ENCODE data around the gene DLGAP3. TPM values are rescaled to one million over a fixed set of nuclear protein-coding genes. Genes with fewer than 3 reads are reported as not detected.

The DLGAP3 gene
- total RNA-seq, 1 experiment from 2014 or later, result 1.0 TPM

DNA sequence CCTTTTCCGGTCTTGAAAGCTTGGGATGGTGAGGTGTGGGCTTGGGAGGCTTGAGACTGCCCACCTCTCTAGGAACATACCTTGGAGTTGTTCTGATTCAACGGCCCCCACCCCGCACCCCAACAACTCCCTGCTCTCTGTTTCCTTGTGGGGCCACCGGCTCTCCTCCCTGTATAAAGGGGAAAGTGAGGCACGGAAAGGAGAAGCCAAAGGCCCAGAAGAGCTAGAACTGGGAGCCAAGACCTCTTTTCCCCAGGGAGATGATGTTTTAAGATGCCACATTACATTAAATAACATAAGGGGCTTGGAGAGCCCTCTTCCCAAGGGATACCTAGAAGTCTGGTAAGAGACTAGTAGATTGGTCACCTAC is 1.2 kb upstream of the DLGAP3 start:
- peaks cover 49% of the 10 kb centered on the region for H3K27me3 Mint-ChIP-seq (ENCODE audit: unreplicated experiment)
- DNase-seq, result no peak
- no peaks in the 10 kb centered on the region for H3K36me3 Mint-ChIP-seq (ENCODE audit: insufficient read depth, unreplicated experiment)
- no peak overlapping the region for H3K27ac Mint-ChIP-seq (ENCODE audit: unreplicated experiment)
- peaks cover 9% of the 10 kb centered on the region for H3K4me1 Mint-ChIP-seq (ENCODE audit: low read depth, unreplicated experiment)
- BruUV-seq (replicated peaks), result no TSS peak
- intact Hi-C loops (cut with micrococcal nuclease; ENCODE audit: unreplicated experiment), result no loop called here
- no peaks in the 10 kb centered on the region for H3K9me3 Mint-ChIP-seq (ENCODE audit: low read depth, unreplicated experiment)
- H3K4me3 Mint-ChIP-seq (ENCODE audit: low read depth, unreplicated experiment), result no peak overlapping the region
- no peak for TF ChIP-seq CTCF (IDR thresholded peaks at IDR 0.05; ENCODE audit: unreplicated experiment)
- CTCF ChIA-PET, result no interaction called here

GRCh38 chr1:34929853-34930701 is 627 bp upstream of the DLGAP3 start:
- Mint-ChIP-seq H3K9me3 (ENCODE audit: low read depth, unreplicated experiment) (no peaks in the 10 kb centered on the region), H3K36me3 (ENCODE audit: insufficient read depth, unreplicated experiment) (no peaks in the 10 kb centered on the region), H3K4me1 (ENCODE audit: low read depth, unreplicated experiment) (peaks cover 9% of the 10 kb centered on the region), H3K27me3 (ENCODE audit: unreplicated experiment) (peaks cover 55% of the 10 kb centered on the region), H3K27ac (ENCODE audit: unreplicated experiment) (no peak overlapping the region), H3K4me3 (ENCODE audit: low read depth, unreplicated experiment) (no peak overlapping the region)
- no peak for DNase-seq
- BruUV-seq (replicated peaks), result no TSS peak
- intact Hi-C loops (cut with micrococcal nuclease; ENCODE audit: unreplicated experiment), result no loop called here
- CTCF ChIA-PET, result interaction anchor here (0.5 to 0.6 kb wide), 2 partner anchors 19 to 102 kb away, joined by 3 to 5 read pairs; partner anchors contain the start of gene ZMYM6
- TF ChIP-seq CTCF (IDR thresholded peaks at IDR 0.05; ENCODE audit: unreplicated experiment), result no peak

DNA sequence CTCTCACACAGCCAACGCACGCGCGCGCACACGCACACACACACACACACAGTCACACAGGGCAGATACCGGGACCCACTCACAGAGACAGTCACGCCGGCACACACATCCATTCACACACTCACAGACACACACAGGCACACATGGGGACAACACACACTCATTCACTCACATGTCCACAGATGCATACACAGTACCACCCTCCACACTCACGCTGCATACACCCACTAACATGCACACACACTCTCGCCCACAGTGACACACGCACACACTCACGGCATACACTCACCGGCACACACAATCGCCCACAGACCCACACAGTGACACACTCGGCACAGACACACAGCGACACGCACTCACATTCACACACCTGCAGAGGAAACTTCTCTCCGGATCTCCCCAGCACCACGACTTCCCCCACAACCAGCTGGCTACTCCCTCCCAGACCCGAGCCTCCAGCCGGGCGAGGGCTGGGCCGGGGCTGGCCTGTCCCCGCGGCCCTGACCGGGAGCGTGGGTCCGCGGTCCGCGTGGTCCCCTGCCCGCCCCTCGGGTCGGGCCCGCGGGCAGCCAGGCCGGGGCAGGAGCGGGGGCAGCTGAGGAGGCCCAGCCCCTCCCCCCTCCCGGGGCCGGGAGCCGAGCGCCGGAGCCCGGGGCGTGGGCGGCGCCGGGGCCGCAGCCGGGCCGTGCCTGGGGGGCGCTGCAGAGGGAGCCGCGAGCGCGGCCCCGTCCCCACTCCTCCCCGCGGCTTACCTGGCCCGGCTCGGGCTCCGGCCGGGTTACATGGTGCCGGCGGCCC is 552 bp downstream of the DLGAP3 start:
- Mint-ChIP-seq H3K27me3 (ENCODE audit: unreplicated experiment) (peaks cover 67% of the 10 kb centered on the region), H3K9me3 (ENCODE audit: low read depth, unreplicated experiment) (no peaks in the 10 kb centered on the region), H3K4me3 (ENCODE audit: low read depth, unreplicated experiment) (peak overlapping the region; percentile 41), H3K4me1 (ENCODE audit: low read depth, unreplicated experiment) (peaks cover 9% of the 10 kb centered on the region), H3K36me3 (ENCODE audit: insufficient read depth, unreplicated experiment) (no peaks in the 10 kb centered on the region), H3K27ac (ENCODE audit: unreplicated experiment) (no peak overlapping the region)
- no peak for TF ChIP-seq CTCF (IDR thresholded peaks at IDR 0.05; ENCODE audit: unreplicated experiment)
- CTCF ChIA-PET, result no interaction called here
- BruUV-seq (replicated peaks), result no TSS peak
- intact Hi-C loops (cut with micrococcal nuclease; ENCODE audit: unreplicated experiment), result no loop called here
- no peak for DNase-seq

DNA sequence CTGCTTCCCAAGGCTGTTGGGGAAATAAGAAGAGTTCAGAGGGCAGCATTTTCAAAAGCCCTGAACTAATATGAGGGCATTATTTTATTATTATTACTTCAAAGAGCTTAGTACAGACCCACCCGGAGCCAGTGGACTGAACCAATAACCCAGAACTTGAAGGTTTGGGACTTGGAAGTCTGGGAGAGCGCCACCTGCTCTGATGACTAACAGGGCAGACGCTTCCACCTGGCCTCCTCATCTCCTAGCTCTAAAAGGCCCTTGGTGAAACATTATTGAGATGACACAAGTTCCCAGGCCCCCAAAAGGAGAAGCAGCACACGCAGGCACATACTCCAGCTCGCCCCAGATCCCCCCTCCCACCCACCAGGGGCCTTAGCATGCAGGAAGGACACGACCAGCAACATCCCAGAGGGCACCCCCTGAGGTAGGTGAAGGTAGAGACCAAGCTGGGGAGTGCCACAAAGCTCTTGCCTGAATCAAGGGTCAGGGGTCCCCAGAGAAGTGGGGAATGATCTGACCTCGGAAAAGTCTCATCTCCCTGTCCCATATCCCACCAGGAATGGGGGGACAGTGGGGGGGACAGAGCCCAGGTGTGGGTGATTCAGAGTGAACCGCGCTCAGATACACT is 1.3 kb downstream of the DLGAP3 start:
- no peaks in the 10 kb centered on the region for H3K36me3 Mint-ChIP-seq (ENCODE audit: insufficient read depth, unreplicated experiment)
- CTCF ChIA-PET, result no interaction called here

More for the DNA sequence above, 1.3 kb downstream of the DLGAP3 start:
- H3K27ac Mint-ChIP-seq (ENCODE audit: unreplicated experiment), result no peak overlapping the region
- H3K27me3 Mint-ChIP-seq (ENCODE audit: unreplicated experiment), result peaks cover 74% of the 10 kb centered on the region
- no peak for DNase-seq
- peaks cover 9% of the 10 kb centered on the region for H3K4me1 Mint-ChIP-seq (ENCODE audit: low read depth, unreplicated experiment)
- no TSS peak for BruUV-seq (replicated peaks)
- peak overlapping the region; percentile 41 for H3K4me3 Mint-ChIP-seq (ENCODE audit: low read depth, unreplicated experiment)
- TF ChIP-seq CTCF (IDR thresholded peaks at IDR 0.05; ENCODE audit: unreplicated experiment), result no peak
- no peaks in the 10 kb centered on the region for H3K9me3 Mint-ChIP-seq (ENCODE audit: low read depth, unreplicated experiment)
- intact Hi-C loops (cut with micrococcal nuclease; ENCODE audit: unreplicated experiment), result no loop called here

Data from Calu3 (cell line).